HG02588 (cell line): ENCODE measurements around the gene CMKLR1.

Source experiments
- ATAC-seq: cut with Tn5 transposase; IDR thresholded peaks from one replicate; pipeline ENCODE4 v1.9.1; 2021; ENCODE audit warnings: mild to moderate bottlenecking, moderate library complexity; ENCODE audit not compliant: unreplicated experiment

The CMKLR1 gene, protein sequence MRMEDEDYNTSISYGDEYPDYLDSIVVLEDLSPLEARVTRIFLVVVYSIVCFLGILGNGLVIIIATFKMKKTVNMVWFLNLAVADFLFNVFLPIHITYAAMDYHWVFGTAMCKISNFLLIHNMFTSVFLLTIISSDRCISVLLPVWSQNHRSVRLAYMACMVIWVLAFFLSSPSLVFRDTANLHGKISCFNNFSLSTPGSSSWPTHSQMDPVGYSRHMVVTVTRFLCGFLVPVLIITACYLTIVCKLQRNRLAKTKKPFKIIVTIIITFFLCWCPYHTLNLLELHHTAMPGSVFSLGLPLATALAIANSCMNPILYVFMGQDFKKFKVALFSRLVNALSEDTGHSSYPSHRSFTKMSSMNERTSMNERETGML

GRCh38 chr12:108338915-108339657, at the start of gene CMKLR1:
Gene CMKLR1, minus strand, starts transcription at chr12:108339311. Its CDS starts 45,720 bp downstream, at chr12:108293591.
- no peak for ATAC-seq

DNA sequence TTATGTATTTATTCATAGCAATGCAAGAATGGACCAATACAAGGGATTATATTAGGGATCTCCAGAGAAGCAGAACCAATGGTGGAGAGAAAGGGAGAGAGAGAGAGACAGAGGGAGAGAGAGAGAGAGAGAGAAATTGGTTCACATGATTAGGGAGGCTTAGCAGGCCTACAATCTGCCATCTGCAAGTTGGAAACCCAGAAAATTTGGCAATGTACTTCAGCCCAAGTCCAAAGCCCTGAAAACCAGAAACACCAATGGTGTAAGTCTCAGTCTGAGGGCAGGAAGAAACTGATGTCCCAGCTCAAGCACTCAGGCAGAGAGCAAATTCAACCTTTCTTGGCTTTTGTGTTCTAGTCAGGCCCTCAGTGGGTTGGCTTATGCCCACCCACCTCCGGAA, 48.7 kb upstream of the CMKLR1 start:
- no peak for ATAC-seq

- ATAC-seq, result no peak
Measured at GRCh38 chr12:108386709-108387360, 47.7 kb upstream of the CMKLR1 start.

- ATAC-seq, result no peak
Measured at GRCh38 chr12:108382437-108382801, 43.3 kb upstream of the CMKLR1 start.

DNA sequence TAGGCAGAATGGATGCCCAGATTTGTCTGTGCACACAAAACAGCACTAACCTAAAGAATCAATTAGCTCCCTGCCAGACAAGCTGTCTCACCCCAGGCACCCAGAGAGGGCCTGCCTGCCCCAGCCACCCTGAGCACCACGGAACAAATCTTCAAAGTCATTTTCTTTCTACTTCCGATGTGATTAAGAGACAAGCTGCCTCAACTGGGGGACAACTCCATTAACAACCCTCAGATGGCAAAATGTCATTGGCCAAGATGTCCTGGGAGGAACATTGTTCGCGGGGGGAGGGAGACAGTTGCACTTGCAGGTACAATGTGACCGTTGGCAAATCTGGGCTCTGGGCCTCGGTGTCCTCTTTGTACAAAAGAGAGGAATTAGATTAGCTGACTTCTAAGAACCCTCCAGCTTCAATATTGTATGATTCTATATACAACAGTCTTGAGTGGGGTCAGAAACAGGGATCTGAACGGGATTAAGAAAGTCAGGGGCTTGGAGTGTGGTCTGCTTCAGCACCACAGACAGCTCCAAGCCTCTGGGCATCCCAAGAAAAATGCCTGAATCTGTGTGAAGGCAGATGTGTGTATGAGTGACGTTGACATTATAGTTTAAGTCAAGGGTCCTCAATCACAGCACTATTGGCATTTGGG, 42.8 kb upstream of the CMKLR1 start:
- no peak for ATAC-seq

- no peak for ATAC-seq
Measured at GRCh38 chr12:108380382-108380781, 41.3 kb upstream of the CMKLR1 start.

DNA sequence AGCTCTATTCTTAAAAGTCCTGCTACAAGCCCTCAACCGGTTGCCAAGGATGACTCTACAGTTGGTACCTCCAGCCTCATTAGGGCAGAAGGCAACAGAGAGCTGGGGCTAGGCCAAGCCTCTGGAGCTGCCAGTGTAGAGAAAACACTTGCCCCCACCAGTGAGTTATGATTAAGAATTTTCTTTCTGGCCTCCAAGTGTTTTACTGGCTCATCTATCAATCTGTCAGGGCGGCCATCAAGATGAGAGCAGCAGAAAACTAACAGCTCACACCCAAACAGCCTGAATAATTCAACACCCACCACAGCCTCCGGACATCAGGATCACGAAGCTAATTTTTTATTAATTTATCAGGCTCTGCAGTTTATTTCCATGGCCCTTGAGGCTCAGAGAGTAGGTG, 40.7 kb upstream of the CMKLR1 start:
- no peak for ATAC-seq

DNA sequence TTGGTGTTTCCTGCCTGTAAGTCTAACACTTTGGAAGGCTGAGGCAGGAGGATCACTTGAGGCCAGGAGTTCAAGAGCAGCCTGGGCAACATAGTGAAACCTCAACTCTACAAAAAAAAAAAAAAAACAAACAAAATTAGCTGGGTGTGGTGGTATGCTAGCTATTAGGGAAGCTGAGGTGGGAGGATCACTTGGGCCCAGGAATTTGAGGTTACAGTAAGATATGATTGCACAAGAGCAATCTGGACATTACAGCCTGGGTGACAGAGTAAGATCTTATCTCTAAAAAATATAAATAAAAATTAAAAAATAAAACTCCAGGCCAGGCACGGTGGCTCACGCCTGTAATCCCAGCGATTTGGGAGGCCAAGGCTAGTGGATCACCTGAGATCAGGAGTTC, 39.8 kb upstream of the CMKLR1 start:
- ATAC-seq, result no peak

GRCh38 chr12:108377260-108377659, 38.1 kb upstream of the CMKLR1 start:
- ATAC-seq, result no peak

DNA sequence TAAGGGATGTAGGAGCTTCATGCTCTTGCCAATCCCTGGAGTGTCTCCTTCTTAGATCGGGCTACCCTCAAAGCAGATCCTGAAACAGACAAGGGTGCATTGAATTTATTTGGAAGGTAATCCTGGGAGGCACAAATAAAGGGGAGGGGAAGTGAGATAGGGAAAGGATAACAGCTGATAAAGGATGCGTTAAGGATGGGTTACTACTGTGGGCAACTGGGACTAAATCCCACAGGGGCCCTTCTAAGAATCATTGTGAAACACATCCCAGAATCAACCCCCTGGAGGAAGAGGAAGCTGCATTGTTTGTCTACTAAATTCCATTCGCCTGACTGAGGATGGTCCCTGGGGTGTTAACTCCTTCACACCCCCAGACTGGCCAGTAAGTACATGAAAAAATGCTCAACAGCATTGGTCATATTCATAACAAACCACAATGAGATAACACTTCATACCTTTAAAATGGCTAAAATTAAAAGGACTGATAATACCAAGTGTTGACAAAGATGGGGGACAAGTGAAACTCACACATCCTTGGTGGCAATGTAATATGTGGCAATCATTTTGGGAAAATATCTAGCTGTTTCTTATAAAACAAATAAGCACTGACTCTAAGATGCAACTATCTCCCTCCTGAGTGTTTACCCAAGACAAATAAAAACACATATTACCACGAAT, 37.0 kb upstream of the CMKLR1 start:
- ATAC-seq, result no peak

GRCh38 chr12:108374596-108375320, 35.6 kb upstream of the CMKLR1 start:
- ATAC-seq, result no peak

GRCh38 chr12:108373111-108373510, 34.0 kb upstream of the CMKLR1 start:
- no peak for ATAC-seq

DNA sequence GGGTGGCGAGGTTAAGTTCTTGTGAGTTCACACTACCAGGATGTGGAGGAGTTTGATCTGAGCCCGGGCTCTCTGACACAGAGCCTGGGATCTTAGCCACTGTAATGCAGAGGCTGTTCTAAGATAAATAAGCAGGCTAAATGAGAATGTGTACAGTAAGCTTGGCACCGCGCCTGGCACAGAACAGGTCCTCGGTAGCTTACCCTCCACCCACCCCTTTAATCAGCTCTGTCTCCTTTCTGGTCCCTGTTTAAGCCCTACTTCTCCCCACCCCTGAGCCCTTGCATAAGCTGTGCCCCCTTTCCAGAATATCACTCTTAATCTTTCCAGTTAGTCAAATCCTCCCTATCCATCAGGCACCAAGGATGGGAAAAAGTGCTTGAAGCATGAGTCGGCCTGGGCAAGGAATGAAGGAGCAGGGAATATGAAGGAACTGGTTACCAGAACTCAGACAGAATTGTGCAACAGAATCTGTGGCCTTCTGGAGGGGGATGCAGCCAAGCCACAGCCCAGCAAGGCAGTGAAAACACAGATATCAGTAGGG, 32.8 kb upstream of the CMKLR1 start:
- ATAC-seq, result no peak

GRCh38 chr12:108370415-108370814, 31.3 kb upstream of the CMKLR1 start:
- no peak for ATAC-seq

DNA sequence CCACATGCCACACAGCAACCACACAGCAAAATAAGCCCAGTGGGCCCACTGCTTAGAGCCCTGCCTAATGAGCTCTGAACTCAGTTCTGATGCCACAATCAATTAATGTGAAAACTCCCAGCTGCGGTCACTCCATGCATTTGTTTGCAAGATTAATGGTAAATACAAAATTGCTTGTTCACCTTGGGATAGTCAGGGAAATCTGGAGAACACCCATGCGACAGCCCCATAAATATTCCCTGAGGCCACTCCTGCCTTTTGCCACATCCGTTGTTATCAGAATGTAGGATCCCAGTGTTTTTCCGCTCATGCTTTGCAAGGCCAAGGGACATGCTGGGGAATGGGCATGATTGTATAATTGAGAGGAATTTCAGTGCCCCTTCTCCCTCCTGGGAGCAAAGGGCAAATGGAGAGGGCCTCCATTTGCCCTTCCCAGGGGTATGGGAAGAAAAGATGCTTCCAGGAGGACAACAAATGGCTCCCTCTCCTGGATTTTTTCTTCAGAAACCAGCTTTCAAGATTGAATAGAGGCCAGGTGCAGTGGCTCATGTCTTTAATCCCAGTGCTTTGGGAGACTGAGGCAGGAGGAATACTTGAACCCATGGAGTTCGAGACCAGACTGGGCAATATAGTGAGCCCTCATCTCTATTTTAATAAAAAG, 30.8 kb upstream of the CMKLR1 start:
- ATAC-seq, result no peak

DNA sequence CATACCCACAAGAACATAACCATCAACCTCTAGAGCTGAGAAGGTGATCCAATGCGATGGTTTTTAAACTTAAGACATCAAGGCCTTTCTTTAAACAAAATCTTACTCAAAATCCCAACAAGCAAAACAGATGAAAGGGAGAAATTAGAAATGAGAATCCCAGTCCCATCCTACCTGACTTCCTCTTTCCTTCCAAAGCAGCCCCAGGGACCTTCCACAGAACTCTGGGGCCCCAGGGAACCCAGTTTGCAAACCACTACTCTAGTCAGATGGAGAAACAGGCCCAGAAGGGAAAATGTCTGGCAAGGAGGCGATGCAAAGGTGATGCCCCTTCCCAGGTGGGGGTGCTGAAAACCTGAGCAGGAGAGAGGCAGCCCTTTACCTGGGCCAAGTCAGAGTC, 29.0 kb upstream of the CMKLR1 start:
- no peak for ATAC-seq

- no peak for ATAC-seq
Measured at GRCh38 chr12:108367436-108367835, 28.3 kb upstream of the CMKLR1 start.

- no peak for ATAC-seq
Measured at GRCh38 chr12:108365324-108365723, 26.2 kb upstream of the CMKLR1 start.

DNA sequence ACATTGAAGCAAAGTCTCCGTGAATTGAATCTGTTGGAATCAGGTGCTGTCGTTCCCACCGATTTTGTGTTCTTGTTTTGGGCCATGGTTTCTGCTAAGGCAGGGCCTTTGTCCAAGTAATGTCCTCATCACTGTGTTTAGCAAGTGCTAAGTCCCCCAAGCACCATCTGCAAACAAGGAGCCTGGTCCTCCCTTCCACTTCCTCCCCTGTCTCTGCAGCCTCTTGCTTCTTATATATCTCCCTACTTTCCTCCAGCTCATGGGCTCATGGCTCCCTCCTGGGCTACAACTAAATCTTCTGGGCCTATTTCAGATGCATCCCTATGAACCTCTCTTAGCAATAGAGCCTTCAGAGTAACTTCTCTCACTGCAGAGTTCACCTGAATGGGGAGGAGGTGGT, 25.8 kb upstream of the CMKLR1 start:
- no peak for ATAC-seq
